ENCODE data around the gene TIMELESS.
"Not testable (repeated sequence)": the region's sequence is repeated elsewhere in the genome, so short reads cannot be mapped to it uniquely, and the experiment has no call there.

The TIMELESS gene

GRCh38 chr12:56454557-56454956 lies 5.3 kb upstream of the TIMELESS start, which contains the start of gene MIP:
Gene MIP, minus strand, starts transcription at chr12:56454657. Its CDS starts 44 bp downstream, at chr12:56454613.
- TF ChIP-seq CTCF (IDR thresholded peaks at IDR 0.05; ENCODE audit: low read depth, low read length): no peak
- DNase-seq (ENCODE audit: extremely low read depth, low read depth): no peak

DNA sequence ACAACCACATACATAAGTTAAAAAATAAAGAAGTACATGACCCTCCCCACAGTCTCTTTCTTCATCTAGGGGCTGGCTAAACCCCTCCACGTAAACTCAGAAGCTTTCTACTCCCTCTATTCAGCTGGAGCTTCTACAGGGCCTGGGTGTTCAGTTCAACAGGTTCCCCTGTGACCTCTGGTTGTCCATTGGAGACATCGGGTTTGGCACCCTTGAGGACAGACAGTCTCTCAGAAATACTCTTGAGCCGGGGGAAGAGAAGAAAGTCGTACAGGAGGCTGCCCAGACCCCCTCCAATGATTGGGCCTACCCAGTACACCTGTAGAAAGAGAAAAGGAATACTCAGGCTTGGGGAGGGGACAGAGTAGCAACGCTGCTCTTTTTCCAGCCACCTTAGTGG lies 1.9 kb upstream of the TIMELESS start:
- TF ChIP-seq CTCF (IDR thresholded peaks at IDR 0.05; ENCODE audit: low read depth, low read length): no peak
- DNase-seq (ENCODE audit: extremely low read depth, low read depth): no peak

- DNase-seq (ENCODE audit: extremely low read depth, low read depth): no peak
- no peak for TF ChIP-seq CTCF (IDR thresholded peaks at IDR 0.05; ENCODE audit: low read depth, low read length)
These were observed 1.0 kb upstream of the TIMELESS start for GRCh38 chr12:56450241-56450640.

- DNase-seq (ENCODE audit: extremely low read depth, low read depth): no peak
- no peak for TF ChIP-seq CTCF (IDR thresholded peaks at IDR 0.05; ENCODE audit: low read depth, low read length)
These were observed 377 bp upstream of the TIMELESS start for GRCh38 chr12:56449622-56449984.

- not testable (repeated sequence) for DNase-seq (ENCODE audit: extremely low read depth, low read depth)
These were observed 6.0 kb downstream of the TIMELESS start for GRCh38 chr12:56443208-56443607.

DNA sequence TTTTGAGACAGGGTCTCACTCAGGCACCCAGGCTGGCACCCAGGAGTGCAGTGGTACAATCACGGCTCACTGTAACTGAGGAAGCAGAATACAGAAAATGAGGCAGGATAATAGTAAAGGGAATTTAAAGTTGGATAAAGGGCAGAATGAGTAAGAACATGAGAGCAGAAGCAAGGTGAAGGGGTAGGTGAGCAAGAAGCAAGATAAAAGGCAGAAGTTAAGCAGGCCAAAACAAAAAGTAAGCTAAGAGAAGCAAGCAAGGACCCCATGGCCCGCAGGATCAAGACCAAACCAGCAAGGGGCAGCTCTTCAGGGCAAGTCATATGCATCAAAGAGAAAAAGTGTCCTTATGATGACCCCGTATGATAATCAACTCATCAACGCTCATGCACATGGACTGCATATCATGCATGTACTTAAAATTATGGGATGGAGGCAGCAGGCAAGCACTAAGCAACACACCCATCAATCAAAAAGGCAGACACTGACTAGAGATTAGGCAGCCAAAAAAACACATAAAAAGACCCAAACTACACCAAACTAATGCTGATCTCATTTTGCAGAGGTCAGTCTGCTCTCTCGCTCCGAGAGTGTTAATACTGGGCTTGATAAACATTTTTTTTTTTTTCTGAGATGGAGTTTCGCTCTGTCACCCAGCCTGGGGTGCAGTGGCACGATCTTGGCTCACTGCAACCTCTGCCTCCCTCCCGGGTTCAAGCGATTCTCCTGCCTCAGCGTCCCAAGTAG lies 11.6 kb downstream of the TIMELESS start:
- DNase-seq (ENCODE audit: extremely low read depth, low read depth): no peak
- no peak for TF ChIP-seq CTCF (IDR thresholded peaks at IDR 0.05; ENCODE audit: low read depth, low read length)

GRCh38 chr12:56434828-56435227 lies 14.4 kb downstream of the TIMELESS start:
- DNase-seq (ENCODE audit: extremely low read depth, low read depth): no peak
- TF ChIP-seq CTCF (IDR thresholded peaks at IDR 0.05; ENCODE audit: low read depth, low read length): no peak

- DNase-seq (ENCODE audit: extremely low read depth, low read depth): no peak
- TF ChIP-seq CTCF (IDR thresholded peaks at IDR 0.05; ENCODE audit: low read depth, low read length): no peak
These were observed 17.4 kb downstream of the TIMELESS start for GRCh38 chr12:56431850-56432249.

All from AG09319 (cell line).